ENCODE measurements around the gene USP14.
"Not testable (repeated sequence)": the region's sequence is repeated elsewhere in the genome, so short reads cannot be mapped to it uniquely, and the experiment has no call there.

USP14 gene

DNA sequence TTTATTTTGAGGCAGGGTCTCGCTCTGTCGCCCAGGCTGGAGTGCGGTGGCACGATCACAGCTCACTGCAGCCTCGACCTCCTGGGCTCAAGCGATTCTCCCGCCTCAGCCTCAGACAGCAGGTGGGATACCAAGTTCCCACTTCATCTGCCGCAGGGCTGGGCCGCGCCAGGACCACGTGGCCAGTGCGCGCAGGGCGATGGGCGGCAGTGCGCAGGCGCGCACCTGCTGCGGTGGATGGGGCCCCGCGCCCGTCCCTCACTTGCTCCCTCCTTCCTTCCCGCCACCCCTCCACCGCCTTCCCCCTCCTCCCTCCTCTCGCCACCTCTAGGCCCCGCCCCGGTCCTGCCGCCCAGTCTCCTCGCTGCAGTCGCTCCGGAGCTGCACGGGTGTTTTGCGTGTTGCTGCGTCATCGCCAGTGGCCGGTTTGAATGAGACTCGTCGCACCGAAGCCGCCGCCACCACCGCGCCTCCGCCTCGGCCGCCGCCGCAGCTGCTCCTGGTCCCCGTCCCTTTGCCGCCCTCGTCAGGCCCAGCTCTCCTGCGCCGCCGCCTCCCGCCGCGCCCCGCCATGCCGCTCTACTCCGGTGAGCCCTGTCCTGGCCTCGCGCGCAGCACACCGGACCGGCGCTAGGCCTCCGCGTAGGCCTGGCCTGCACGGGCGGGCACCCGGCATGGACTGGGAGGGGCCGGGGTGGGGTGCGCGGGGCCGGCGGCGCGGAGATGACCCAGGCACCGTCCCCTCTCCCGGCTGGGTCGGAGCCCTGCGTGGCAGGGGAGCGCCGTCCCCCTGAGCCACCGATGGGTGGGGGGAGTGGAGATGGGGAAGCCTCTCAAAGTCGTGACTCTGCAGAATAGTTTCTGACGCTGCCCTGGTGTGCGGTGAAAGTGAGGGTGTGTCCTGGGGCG is at the start of gene USP14:
Gene USP14, plus strand, starts transcription at position 430 of the 909 bp plus-strand sequence. Its CDS starts 142 bp downstream, at position 572.
- H3K27ac ChIP-seq (ENCODE audit: low read length) = peak within 1 kb of the TSS; percentile 47
- peak within 1 kb of the TSS; percentile 90 for H3K4me3 ChIP-seq (ENCODE audit: low read length)
- H3K9me3 ChIP-seq (ENCODE audit: insufficient read depth, low read depth, low read length) = no peaks in the 10 kb centered on the region

DNA sequence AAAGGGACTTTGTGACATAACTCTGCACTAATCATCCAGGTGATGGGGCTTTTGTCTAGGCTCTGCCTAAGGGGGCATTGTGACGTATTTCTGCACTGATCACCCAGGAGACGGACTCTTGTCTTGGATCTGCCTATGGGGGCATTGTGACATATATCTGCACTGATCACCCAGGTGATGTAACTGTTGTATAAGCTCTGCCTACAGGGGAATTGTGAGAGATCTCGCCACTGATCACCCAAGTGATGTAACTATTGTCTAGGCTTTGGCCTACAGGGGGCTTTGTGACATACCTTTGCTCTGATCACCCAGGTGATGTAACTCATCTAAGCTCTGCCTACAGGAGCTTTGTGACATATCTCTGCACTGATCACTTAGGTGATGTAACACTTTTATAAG is 49.7 kb upstream of the USP14 start:
- H3K4me1 ChIP-seq (ENCODE audit: insufficient read depth, low read length) = not testable (repeated sequence)
- peaks cover 33% of the 10 kb centered on the region for H3K9me3 ChIP-seq (ENCODE audit: insufficient read depth, low read depth, low read length)

More for the DNA sequence above, at the start of gene USP14:
- Histone ChIP-seq H3K4me1 (ENCODE audit: insufficient read depth, low read length) (no peaks in the 10 kb centered on the region; the same call in 1 of the 2 replicates), H3K27me3 (ENCODE audit: insufficient read depth, low read length) (peaks cover 14% of the 10 kb centered on the region), H3K9ac (ENCODE audit: low read depth, low read length) (peak within 1 kb of the TSS; percentile 72), H3K36me3 (ENCODE audit: insufficient read depth, low read depth, low read length) (peaks cover 9% of the 10 kb centered on the region; the same call in 1 of the 2 replicates)

GRCh38 chr18:109130-109921 is 49.0 kb upstream of the USP14 start:
- Histone ChIP-seq H3K27me3 (ENCODE audit: insufficient read depth, low read length) (peaks cover 11% of the 10 kb centered on the region), H3K9me3 (ENCODE audit: insufficient read depth, low read depth, low read length) (peaks cover 33% of the 10 kb centered on the region)
- not testable (repeated sequence) for H3K27ac ChIP-seq (ENCODE audit: low read length); H3K36me3 ChIP-seq (ENCODE audit: insufficient read depth, low read depth, low read length); H3K4me1 ChIP-seq (ENCODE audit: insufficient read depth, low read length); H3K9ac ChIP-seq (ENCODE audit: low read depth, low read length); H3K4me3 ChIP-seq (ENCODE audit: low read length)

More for the DNA sequence above, 49.7 kb upstream of the USP14 start:
- H3K9ac ChIP-seq (ENCODE audit: low read depth, low read length); H3K27ac ChIP-seq (ENCODE audit: low read length); H3K4me3 ChIP-seq (ENCODE audit: low read length); H3K36me3 ChIP-seq (ENCODE audit: insufficient read depth, low read depth, low read length): not testable (repeated sequence)
- H3K27me3 ChIP-seq (ENCODE audit: insufficient read depth, low read length) = peaks cover 11% of the 10 kb centered on the region

DNA sequence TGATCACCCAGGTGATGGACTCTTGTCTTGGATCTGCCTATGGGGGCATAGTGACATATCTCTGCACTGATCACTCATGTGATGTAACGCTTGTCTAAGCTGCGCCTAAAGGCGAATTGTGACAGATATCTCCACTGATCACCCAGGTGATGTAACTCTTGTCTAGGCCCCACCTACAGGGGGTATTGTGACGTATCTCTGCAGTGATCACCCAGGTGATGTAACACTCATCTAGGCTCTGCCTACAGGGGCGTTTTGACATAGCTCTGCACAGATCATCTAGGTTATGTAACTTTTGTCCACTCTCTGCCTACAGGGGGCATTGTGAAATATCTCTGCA is 48.5 kb upstream of the USP14 start:
- H3K9ac ChIP-seq (ENCODE audit: low read depth, low read length); H3K4me1 ChIP-seq (ENCODE audit: insufficient read depth, low read length); H3K4me3 ChIP-seq (ENCODE audit: low read length); H3K36me3 ChIP-seq (ENCODE audit: insufficient read depth, low read depth, low read length); H3K27ac ChIP-seq (ENCODE audit: low read length): not testable (repeated sequence)
- Histone ChIP-seq H3K9me3 (ENCODE audit: insufficient read depth, low read depth, low read length) (peaks cover 33% of the 10 kb centered on the region), H3K27me3 (ENCODE audit: insufficient read depth, low read length) (peaks cover 11% of the 10 kb centered on the region)

DNA sequence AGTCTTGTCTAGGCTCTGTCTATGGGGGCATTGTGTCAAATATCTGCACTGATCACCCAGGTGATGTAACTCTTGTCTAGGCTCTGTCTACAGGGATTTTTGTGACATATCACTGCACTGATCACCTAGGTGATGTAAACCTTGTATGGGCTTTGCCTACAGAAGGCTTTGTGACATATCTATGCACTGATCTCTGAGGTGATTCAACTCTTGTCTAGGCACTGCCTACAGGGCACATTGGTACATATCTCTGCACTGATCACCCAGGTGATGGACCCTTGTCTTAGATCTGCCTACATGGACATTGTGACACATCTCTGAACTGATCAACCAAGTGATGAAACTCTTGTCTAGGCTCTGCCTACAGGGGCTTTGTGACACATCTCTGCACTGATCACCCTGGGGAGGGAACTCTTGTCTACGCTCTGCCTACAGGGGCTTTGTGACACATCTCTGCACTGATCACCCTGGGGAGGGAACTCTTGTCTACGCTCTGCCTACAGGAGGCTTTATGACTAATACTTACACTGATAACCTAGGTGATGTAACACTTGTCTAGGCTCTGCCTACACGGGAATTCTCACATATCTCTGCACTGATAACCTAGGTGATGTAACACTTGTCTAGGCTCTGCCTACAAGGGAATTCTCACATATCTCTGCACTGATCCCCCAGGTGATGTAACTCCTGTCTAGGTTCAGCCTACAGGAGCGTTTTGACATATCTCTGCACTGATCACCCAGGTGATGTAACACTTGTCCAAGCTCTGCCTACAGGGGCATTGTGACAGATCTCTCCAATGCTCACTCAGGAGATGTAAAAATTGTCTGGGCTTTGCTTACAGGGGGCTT is 47.8 kb upstream of the USP14 start:
- peaks cover 33% of the 10 kb centered on the region for H3K9me3 ChIP-seq (ENCODE audit: insufficient read depth, low read depth, low read length)
- H3K27ac ChIP-seq (ENCODE audit: low read length) = not testable (repeated sequence)

GRCh38 chr18:111306-112014 is 46.9 kb upstream of the USP14 start:
- peaks cover 31% of the 10 kb centered on the region for H3K9me3 ChIP-seq (ENCODE audit: insufficient read depth, low read depth, low read length)
- no peak overlapping the region for H3K27ac ChIP-seq (ENCODE audit: low read length)
- no peaks in the 10 kb centered on the region for H3K36me3 ChIP-seq (ENCODE audit: insufficient read depth, low read depth, low read length)
- peak overlapping the region; percentile 56 for H3K4me3 ChIP-seq (ENCODE audit: low read length)
- H3K4me1 ChIP-seq (ENCODE audit: insufficient read depth, low read length) = no peaks in the 10 kb centered on the region
- peak overlapping the region; percentile 51; the same call in 1 of the 2 replicates for H3K9ac ChIP-seq (ENCODE audit: low read depth, low read length)
- peaks cover 11% of the 10 kb centered on the region for H3K27me3 ChIP-seq (ENCODE audit: insufficient read depth, low read length)

More for the DNA sequence above, 47.8 kb upstream of the USP14 start:
- not testable (repeated sequence) for H3K36me3 ChIP-seq (ENCODE audit: insufficient read depth, low read depth, low read length); H3K4me1 ChIP-seq (ENCODE audit: insufficient read depth, low read length); H3K9ac ChIP-seq (ENCODE audit: low read depth, low read length); H3K4me3 ChIP-seq (ENCODE audit: low read length)
- peaks cover 11% of the 10 kb centered on the region for H3K27me3 ChIP-seq (ENCODE audit: insufficient read depth, low read length)

- peaks cover 24% of the 10 kb centered on the region for H3K9me3 ChIP-seq (ENCODE audit: insufficient read depth, low read depth, low read length)
- H3K36me3 ChIP-seq (ENCODE audit: insufficient read depth, low read depth, low read length); H3K9ac ChIP-seq (ENCODE audit: low read depth, low read length); H3K27ac ChIP-seq (ENCODE audit: low read length); H3K4me3 ChIP-seq (ENCODE audit: low read length); H3K4me1 ChIP-seq (ENCODE audit: insufficient read depth, low read length): not testable (repeated sequence)
- peaks cover 11% of the 10 kb centered on the region for H3K27me3 ChIP-seq (ENCODE audit: insufficient read depth, low read length)
Measured at GRCh38 chr18:112015-112733, 46.2 kb upstream of the USP14 start.

DNA sequence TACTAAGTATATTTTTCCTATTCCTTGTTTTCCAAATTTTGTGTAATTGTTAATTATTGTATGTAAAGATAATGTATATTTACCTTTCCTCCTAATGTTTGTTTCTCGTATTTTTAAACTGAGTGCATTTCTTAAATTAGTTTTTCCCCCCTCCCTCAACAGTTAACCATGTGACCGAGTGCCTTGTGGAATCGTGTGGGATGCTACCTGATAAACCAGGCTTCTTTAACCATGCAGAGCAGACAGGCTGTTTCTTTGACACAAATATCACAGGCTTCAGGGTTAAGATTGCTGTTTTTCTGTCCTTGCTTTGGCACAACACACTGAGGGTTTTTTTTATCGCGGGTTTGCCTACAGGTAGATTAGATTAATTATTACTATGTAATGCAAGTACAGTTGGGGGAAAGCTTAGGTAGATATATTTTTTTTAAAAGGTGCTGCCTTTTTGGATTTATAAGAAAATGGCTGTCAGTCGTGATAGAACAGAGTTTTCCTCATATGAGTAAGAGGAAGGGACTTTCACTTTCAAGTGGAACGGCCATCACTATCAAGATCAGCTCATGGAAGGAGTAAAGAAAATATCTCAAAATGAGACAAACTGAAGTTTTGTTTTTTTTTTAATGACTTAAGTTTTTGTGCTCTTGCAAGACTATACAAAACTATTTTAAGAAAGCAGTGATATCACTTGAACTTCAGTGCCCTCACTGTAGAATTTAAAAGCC is 37.7 kb upstream of the USP14 start:
- H3K27ac ChIP-seq (ENCODE audit: low read length); H3K4me3 ChIP-seq (ENCODE audit: low read length); H3K9me3 ChIP-seq (ENCODE audit: insufficient read depth, low read depth, low read length); H3K4me1 ChIP-seq (ENCODE audit: insufficient read depth, low read length); H3K36me3 ChIP-seq (ENCODE audit: insufficient read depth, low read depth, low read length); H3K27me3 ChIP-seq (ENCODE audit: insufficient read depth, low read length); H3K9ac ChIP-seq (ENCODE audit: low read depth, low read length): not testable (repeated sequence)

DNA sequence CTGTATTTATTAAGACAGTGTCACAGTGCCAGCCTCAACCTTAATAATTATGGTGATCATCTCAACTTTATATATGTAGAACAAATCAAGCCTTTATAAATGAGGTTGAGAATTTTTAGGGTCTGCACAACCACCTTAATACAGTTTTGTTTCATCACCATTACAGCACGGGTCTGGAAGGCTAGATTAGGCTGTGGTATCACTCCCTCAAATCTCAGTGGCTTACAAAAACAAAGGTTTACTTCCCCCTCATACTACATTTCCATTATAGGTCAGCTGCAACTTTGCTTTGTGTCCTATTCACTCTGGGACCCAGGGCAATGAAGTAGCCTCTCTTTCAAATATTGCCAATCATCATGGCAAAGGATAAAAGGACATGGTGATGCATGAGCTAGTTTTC is 23.3 kb upstream of the USP14 start:
- Histone ChIP-seq H3K4me1 (ENCODE audit: insufficient read depth, low read length) (no peaks in the 10 kb centered on the region), H3K9me3 (ENCODE audit: insufficient read depth, low read depth, low read length) (peaks cover 36% of the 10 kb centered on the region), H3K36me3 (ENCODE audit: insufficient read depth, low read depth, low read length) (no peaks in the 10 kb centered on the region), H3K27me3 (ENCODE audit: insufficient read depth, low read length) (no peaks in the 10 kb centered on the region), H3K4me3 (ENCODE audit: low read length) (no peak overlapping the region), H3K9ac (ENCODE audit: low read depth, low read length) (no peak overlapping the region), H3K27ac (ENCODE audit: low read length) (no peak overlapping the region)

GRCh38 chr18:136433-136832 is 21.9 kb upstream of the USP14 start:
- Histone ChIP-seq H3K9me3 (ENCODE audit: insufficient read depth, low read depth, low read length) (peaks cover 35% of the 10 kb centered on the region), H3K4me3 (ENCODE audit: low read length) (no peak overlapping the region)

More at GRCh38 chr18:136433-136832, 21.9 kb upstream of the USP14 start:
- H3K36me3 ChIP-seq (ENCODE audit: insufficient read depth, low read depth, low read length) = no peaks in the 10 kb centered on the region
- no peaks in the 10 kb centered on the region for H3K27me3 ChIP-seq (ENCODE audit: insufficient read depth, low read length)
- no peaks in the 10 kb centered on the region for H3K4me1 ChIP-seq (ENCODE audit: insufficient read depth, low read length)
- H3K27ac ChIP-seq (ENCODE audit: low read length) = no peak overlapping the region
- no peak overlapping the region for H3K9ac ChIP-seq (ENCODE audit: low read depth, low read length)
